Mucosa of rectum (tissue), 2 donors: ENCODE measurements around the gene ZNF75A.
A peak's percentile ranks its signal among the peaks of the same experiment; 100 is the strongest.
"Not testable (repeated sequence)": the region's sequence is repeated elsewhere in the genome, so short reads cannot be mapped to it uniquely, and the experiment has no call there.

ENCODE experiments used
- H3K27ac ChIP-seq, 2 donors: one replicate each; pipeline ENCODE4 v1.7.0; 2013; ENCODE audit warnings: inconsistent platforms in 2 of 2, low read depth in 2 of 2, low read length in 2 of 2
- H3K27me3 ChIP-seq, 2 donors: one replicate each; pipeline ENCODE4 v1.7.0; 2013; ENCODE audit warnings: low read length in 2 of 2; ENCODE audit not compliant: control insufficient read depth in 2 of 2, insufficient read depth in 2 of 2
- H3K36me3 ChIP-seq, 2 donors: one replicate each; pipeline ENCODE4 v1.7.0; 2013; ENCODE audit warnings: low read length in 2 of 2; ENCODE audit not compliant: control insufficient read depth in 2 of 2, insufficient read depth in 2 of 2
- H3K4me1 ChIP-seq, 2 donors: one replicate each; pipeline ENCODE4 v1.7.0; 2013; ENCODE audit warnings: low read length in 2 of 2, mild to moderate bottlenecking in 1 of 2; ENCODE audit not compliant: control insufficient read depth in 2 of 2, insufficient read depth in 2 of 2
- H3K4me3 ChIP-seq, 2 donors: one replicate each; pipeline ENCODE4 v1.7.0; 2013; ENCODE audit warnings: low read length in 2 of 2
- H3K9ac ChIP-seq, 2 donors: one replicate each; pipeline ENCODE4 v1.7.0; 2013; ENCODE audit warnings: low read length in 2 of 2, low read depth in 1 of 2, mild to moderate bottlenecking in 1 of 2
- H3K9me3 ChIP-seq, 2 donors: one replicate each; pipeline ENCODE4 v1.7.0; 2013; ENCODE audit warnings: low read length in 2 of 2; ENCODE audit not compliant: control insufficient read depth in 2 of 2
- donor health status: healthy.
- donor health status: Normal muscosa, but diverticular disease.

Gene ZNF75A

GRCh38 chr16:3305109-3306068 lies at the start of gene ZNF75A, which contains the start of gene TIGD7:
TSS of gene ZNF75A (plus strand) at chr16:3305497. CDS start at chr16:3308429, 2,932 bp downstream.
TSS of gene TIGD7 (minus strand) at chr16:3305430. CDS start at chr16:3300614, 4,816 bp downstream.
- Histone ChIP-seq H3K4me3 (peak within 1 kb of the TSS; percentile 87 to 89), H3K9me3 (peaks cover 27 to 28% of the 10 kb centered on the region in 2 donors), H3K36me3 (peaks cover 10 to 25% of the 10 kb centered on the region in 2 donors), H3K9ac (peak within 1 kb of the TSS; percentile 70 to 81), H3K27ac (peak within 1 kb of the TSS; percentile 90 to 91), H3K4me1 (peaks cover 5 to 11% of the 10 kb centered on the region in 2 donors), H3K27me3 (no peaks in the 10 kb centered on the region)

DNA sequence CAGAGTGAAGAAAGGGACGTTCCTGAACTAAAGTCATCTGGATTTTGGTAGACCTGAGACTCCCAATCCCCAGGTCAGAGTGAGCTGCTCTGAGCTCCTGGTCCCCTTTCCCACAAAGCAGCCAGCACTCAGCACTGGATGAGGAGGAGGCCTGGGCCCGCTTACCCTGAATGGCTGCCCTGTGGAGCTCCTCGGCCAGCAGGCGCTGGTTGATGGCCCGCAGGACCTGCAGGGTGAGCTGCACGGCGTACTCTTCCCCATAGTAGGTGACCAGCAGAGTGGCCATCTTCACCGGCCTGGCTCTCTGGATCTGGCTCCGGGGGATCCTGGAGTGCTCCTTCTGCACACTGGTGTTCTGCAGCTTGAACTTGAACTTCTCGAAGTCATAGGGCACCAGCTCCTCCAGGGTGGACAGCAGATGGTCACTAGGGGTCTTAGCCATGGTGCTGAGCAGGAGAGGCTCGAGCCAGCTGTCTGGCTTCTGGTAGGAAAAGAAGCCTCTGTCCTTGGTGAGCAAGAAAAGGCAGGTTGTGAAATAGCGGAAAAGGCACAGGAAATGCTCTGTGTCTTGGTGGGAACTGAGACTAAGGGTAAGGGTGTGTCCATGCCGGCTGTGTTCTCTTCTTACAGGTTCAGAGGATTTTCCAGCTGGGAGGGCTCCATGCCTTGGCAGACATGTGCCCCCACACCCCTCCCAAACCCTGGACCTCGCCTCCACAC lies 49.0 kb upstream of the ZNF75A start, which contains the start of gene MEFV:
MEFV (minus strand) TSS at position 488 of the 720 bp plus-strand sequence; CDS start at position 442, 46 bp downstream.
- Histone ChIP-seq H3K9me3 (no peaks in the 10 kb centered on the region), H3K4me1 (no peaks in the 10 kb centered on the region), H3K9ac (no peak within 1 kb of the TSS), H3K4me3 (no peak within 1 kb of the TSS), H3K27me3 (peaks cover 0 to 3% of the 10 kb centered on the region in 2 donors), H3K36me3 (no peaks in the 10 kb centered on the region), H3K27ac (no peak within 1 kb of the TSS)

DNA sequence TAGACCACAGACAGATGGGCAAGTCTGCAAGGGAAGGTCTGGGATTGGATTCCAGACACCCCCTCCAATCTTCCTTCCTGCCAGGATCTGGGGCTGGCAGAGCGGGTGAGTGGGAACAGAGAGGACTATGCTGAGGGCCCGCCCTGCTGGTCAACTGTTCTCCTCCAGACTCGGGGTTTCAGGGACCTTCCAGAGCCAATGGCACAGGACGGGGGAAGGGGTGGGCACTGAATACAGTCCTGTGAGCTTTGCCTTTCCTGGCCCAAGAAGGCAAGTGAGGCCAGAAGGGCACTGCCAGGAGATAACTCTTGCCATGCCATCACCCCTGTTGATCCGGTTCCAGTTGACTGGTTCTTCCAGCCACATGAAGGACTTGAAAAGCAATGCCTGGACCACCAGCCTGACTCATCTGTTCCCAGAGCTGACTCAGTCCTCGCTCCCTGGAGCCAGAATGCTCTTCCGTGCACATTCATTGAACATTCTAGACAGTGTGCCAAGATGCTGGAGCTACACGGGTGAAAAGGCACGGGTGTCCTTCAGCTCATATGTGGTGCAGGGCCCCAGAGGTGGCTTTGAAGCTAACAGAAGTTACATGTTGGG lies 48.3 kb upstream of the ZNF75A start:
- Histone ChIP-seq H3K36me3 (no peaks in the 10 kb centered on the region), H3K9ac (no peak overlapping the region), H3K4me1 (no peaks in the 10 kb centered on the region), H3K27ac (no peak overlapping the region), H3K4me3 (no peak overlapping the region), H3K27me3 (peaks cover 0 to 3% of the 10 kb centered on the region in 2 donors), H3K9me3 (no peaks in the 10 kb centered on the region)

DNA sequence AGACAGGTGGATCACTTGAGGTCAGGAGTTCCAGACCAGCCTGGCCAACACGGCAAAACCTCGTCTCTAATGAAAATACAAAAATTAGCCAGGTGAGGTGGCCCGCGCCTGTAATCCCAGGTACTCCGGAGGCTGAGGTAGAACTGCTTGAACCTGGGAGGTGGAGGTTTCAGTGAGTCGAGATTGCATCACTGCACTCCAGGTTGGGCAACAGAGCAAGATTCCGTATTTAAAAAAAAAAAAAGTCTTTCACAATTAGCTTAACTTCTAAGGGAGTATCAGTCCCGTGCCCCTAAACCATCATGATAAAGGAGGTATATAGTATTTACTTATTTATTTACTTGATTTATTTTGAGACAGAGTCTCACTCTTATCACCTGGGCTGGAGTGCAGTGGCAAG lies 45.5 kb upstream of the ZNF75A start:
- no peak overlapping the region for H3K4me3 ChIP-seq
- no peak overlapping the region for H3K27ac ChIP-seq
- H3K9me3 ChIP-seq: no peaks in the 10 kb centered on the region
- H3K4me1 ChIP-seq: peaks cover 3 to 9% of the 10 kb centered on the region in 2 donors
- no peak overlapping the region for H3K9ac ChIP-seq
- H3K36me3 ChIP-seq: no peaks in the 10 kb centered on the region
- peaks cover 0 to 3% of the 10 kb centered on the region in 2 donors for H3K27me3 ChIP-seq

- Histone ChIP-seq H3K9ac (no peak overlapping the region), H3K36me3 (peaks cover 0 to 4% of the 10 kb centered on the region in 2 donors), H3K27me3 (no peaks in the 10 kb centered on the region), H3K27ac (no peak overlapping the region), H3K4me3 (no peak overlapping the region), H3K9me3 (no peaks in the 10 kb centered on the region), H3K4me1 (peaks cover 5 to 10% of the 10 kb centered on the region in 2 donors)
Measured at GRCh38 chr16:3262517-3262916, 42.8 kb upstream of the ZNF75A start.

- Histone ChIP-seq H3K4me3 (peak overlapping the region; percentile 90), H3K27ac (peak overlapping the region; percentile 99 to 100), H3K36me3 (peaks cover 4 to 5% of the 10 kb centered on the region in 2 donors), H3K9ac (peak overlapping the region; percentile 84 to 95), H3K9me3 (no peaks in the 10 kb centered on the region), H3K27me3 (no peaks in the 10 kb centered on the region), H3K4me1 (peaks cover 5 to 10% of the 10 kb centered on the region in 2 donors)
Measured at GRCh38 chr16:3264137-3265036, 40.9 kb upstream of the ZNF75A start.

DNA sequence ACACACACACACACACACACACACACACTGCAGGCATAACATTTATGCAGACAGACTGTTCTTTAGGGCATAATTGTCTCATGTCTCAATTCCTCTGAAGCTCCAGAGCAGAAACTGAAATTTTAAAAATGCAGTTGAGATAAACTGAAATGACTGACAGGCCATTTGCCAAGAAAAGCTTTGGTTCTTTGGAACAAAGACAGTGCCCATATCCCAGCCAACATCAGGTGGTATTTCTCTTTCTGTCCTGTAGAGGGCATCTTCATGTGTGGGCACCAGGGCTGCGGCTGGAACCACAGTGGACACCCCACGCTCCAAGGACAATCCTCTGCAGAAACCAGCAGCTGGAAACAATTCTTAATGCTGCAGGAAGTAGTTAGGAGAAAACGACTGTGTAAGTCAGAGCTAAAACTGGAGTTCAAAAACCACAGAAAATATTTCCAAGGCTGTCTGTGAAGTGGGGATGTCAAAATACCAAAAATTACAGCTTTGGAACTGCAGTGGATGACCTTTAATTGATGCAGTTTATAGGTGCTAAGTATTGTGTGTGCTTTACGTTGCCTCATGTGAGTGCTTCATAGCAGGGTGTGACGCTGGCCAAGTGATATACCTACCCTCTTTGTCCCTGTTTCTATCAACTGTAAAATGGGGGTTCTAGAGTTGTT lies 38.3 kb upstream of the ZNF75A start:
- no peak overlapping the region for H3K9ac ChIP-seq
- H3K27ac ChIP-seq: no peak overlapping the region
- peaks cover 4 to 5% of the 10 kb centered on the region in 2 donors for H3K36me3 ChIP-seq
- H3K9me3 ChIP-seq: no peaks in the 10 kb centered on the region
- no peaks in the 10 kb centered on the region for H3K27me3 ChIP-seq
- no peak overlapping the region for H3K4me3 ChIP-seq
- peaks cover 5 to 10% of the 10 kb centered on the region in 2 donors for H3K4me1 ChIP-seq

DNA sequence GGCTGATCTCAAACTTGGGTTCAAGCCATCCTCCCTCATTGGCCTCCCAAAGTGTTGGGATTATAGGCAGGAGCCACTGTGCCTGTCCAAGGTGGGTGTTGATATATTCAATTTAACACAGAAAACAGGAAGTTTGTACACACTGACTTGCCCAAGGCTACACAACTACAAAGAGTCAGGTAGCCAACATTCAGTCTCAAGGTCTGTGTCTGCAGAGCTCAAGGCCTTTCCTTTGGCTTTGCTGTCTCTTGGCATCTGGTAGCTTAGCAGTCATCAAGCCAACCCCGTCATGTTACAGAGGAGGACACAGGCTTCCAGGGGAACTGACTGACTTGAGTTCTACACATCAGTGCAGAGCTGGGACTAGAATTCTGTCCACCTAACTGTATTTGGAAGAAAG lies 37.0 kb upstream of the ZNF75A start:
- no peak overlapping the region for H3K4me3 ChIP-seq
- peaks cover 4 to 5% of the 10 kb centered on the region in 2 donors for H3K36me3 ChIP-seq
- H3K27ac ChIP-seq: no peak overlapping the region
- peaks cover 5 to 7% of the 10 kb centered on the region in 2 donors for H3K4me1 ChIP-seq
- no peaks in the 10 kb centered on the region for H3K9me3 ChIP-seq
- H3K27me3 ChIP-seq: no peaks in the 10 kb centered on the region
- H3K9ac ChIP-seq: no peak overlapping the region

DNA sequence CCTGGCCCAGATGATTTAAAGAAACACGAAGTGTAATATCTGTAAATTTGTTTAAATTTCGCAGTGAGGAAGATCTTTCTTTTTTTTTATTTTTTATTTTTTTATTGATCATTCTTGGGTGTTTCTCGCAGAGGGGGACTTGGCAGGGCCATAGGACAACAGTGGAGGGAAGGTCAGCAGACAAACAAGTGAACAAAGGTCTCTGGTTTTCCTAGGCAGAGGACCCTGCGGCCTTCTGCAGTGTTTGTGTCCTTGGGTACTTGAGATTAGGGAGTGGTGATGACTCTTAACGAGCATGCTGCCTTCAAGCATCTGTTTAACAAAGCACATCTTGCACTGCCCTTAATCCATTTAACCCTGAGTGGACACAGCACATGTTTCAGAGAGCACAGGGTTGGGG lies 34.6 kb upstream of the ZNF75A start:
- H3K9me3 ChIP-seq, H3K36me3 ChIP-seq, H3K4me1 ChIP-seq, H3K27me3 ChIP-seq, H3K4me3 ChIP-seq, H3K27ac ChIP-seq, H3K9ac ChIP-seq: not testable (repeated sequence)
